Astrocyte (in vitro differentiated cells and primary cell): ENCODE measurements around the gene CLEC20A. TPM values are rescaled to one million over a fixed set of nuclear protein-coding genes. Genes with fewer than 3 reads are reported as not detected.

ENCODE experiments used
- DNase-seq: peaks from one replicate; pipeline ENCODE4 v3.0.0-alpha.2; 2010; ENCODE audit warnings: low read depth
- FAIRE-seq: peaks from 2 replicates; lab custom pipeline; 2011; peaks lifted over from hg19 to GRCh38; lab: Jason Lieb, UNC
- H2AFZ ChIP-seq: 2 replicates; pipeline ENCODE4 v1.6.0; 2012; ENCODE audit warnings: low read depth, low read length, inconsistent platforms
- H3K27ac ChIP-seq: 2 replicates; pipeline ENCODE4 v1.5.1; 2011; ENCODE audit warnings: low read depth, low read length, inconsistent platforms
- H3K27me3 ChIP-seq: 2 replicates; pipeline ENCODE4 v1.6.0; 2011; ENCODE audit warnings: low read length, inconsistent platforms; ENCODE audit not compliant: insufficient read depth
- H3K36me3 ChIP-seq: 2 replicates; pipeline ENCODE4 v1.5.1; 2011; ENCODE audit warnings: low read length, inconsistent platforms; ENCODE audit not compliant: insufficient read depth
- H3K4me1 ChIP-seq: 2 replicates; pipeline ENCODE4 v1.5.1; 2011; ENCODE audit warnings: low read length, inconsistent platforms; ENCODE audit not compliant: insufficient read depth
- H3K4me2 ChIP-seq: 2 replicates; pipeline ENCODE4 v1.6.0; 2012; ENCODE audit warnings: low read length, inconsistent platforms
- H3K4me3 ChIP-seq: 2 replicates; pipeline ENCODE4 v1.5.1; 2011; ENCODE audit warnings: low read depth, mild to moderate bottlenecking, low read length, inconsistent platforms; ENCODE audit not compliant: insufficient read depth
- H3K79me2 ChIP-seq: 2 replicates; pipeline ENCODE4 v1.6.0; 2012; ENCODE audit warnings: mild to moderate bottlenecking, low read length, inconsistent platforms; ENCODE audit not compliant: insufficient read depth
- H3K9ac ChIP-seq: 2 replicates; pipeline ENCODE4 v1.6.0; 2012; ENCODE audit warnings: mild to moderate bottlenecking, low read length, inconsistent platforms
- H3K9me3 ChIP-seq: 2 replicates; pipeline ENCODE4 v1.5.1; 2012; ENCODE audit warnings: low read depth, mild to moderate bottlenecking, low read length, inconsistent platforms; ENCODE audit not compliant: insufficient read depth
- H4K20me1 ChIP-seq: 2 replicates; pipeline ENCODE4 v1.6.0; 2012; ENCODE audit warnings: low read length, inconsistent platforms; ENCODE audit not compliant: insufficient read depth
- H3K27ac Mint-ChIP-seq: one replicate; pipeline ENCODE4 v1.8.0; 2021; ENCODE audit warnings: mild to moderate bottlenecking, mixed read lengths; ENCODE audit not compliant: unreplicated experiment
- H3K27me3 Mint-ChIP-seq: one replicate; pipeline ENCODE4 v1.8.0; 2021; ENCODE audit warnings: low read depth, mixed read lengths; ENCODE audit not compliant: unreplicated experiment
- H3K36me3 Mint-ChIP-seq: one replicate; pipeline ENCODE4 v1.8.0; 2021; ENCODE audit warnings: low read depth, mixed read lengths; ENCODE audit not compliant: unreplicated experiment
- H3K4me1 Mint-ChIP-seq: one replicate; pipeline ENCODE4 v1.8.0; 2021; ENCODE audit warnings: low read depth, mixed read lengths; ENCODE audit not compliant: unreplicated experiment
- H3K4me3 Mint-ChIP-seq: one replicate; pipeline ENCODE4 v1.8.0; 2021; ENCODE audit warnings: mild to moderate bottlenecking, moderate library complexity, mixed read lengths; ENCODE audit not compliant: unreplicated experiment
- H3K9me3 Mint-ChIP-seq: one replicate; pipeline ENCODE4 v1.8.0; 2021; ENCODE audit warnings: mild to moderate bottlenecking, mixed read lengths; ENCODE audit not compliant: unreplicated experiment
- CTCF ChIP-seq: IDR thresholded peaks from 2 replicates; pipeline ENCODE4 v1.5.1; 2011; ENCODE audit warnings: low read depth, mild to moderate bottlenecking, inconsistent platforms, low read length, moderate library complexity; ENCODE audit not compliant: insufficient read depth
- EZH2 ChIP-seq: IDR thresholded peaks from 2 replicates; pipeline ENCODE4 v1.6.1; 2012; ENCODE audit warnings: mild to moderate bottlenecking, low read length, inconsistent platforms; ENCODE audit not compliant: insufficient read depth
- total RNA-seq: library from RNA; stranded (reverse); gene quantifications from 2 replicates; pipeline ENCODE4 v1.2.1, GENCODE V29; 2021

The CLEC20A gene
- total RNA-seq, 1 donor from 2014 or later, result not detected

- Histone ChIP-seq H3K4me1 (no peaks in the 10 kb centered on the region), H3K79me2 (no peaks in the 10 kb centered on the region), H3K27me3 (no peaks in the 10 kb centered on the region), H3K4me2 (no peak overlapping the region), H3K9me3 (no peaks in the 10 kb centered on the region), H3K36me3 (no peaks in the 10 kb centered on the region), H2AFZ (no peak overlapping the region), H3K4me3 (no peak overlapping the region), H4K20me1 (no peaks in the 10 kb centered on the region), H3K9ac (no peak overlapping the region), H3K27ac (no peak overlapping the region)
- Mint-ChIP-seq H3K36me3 (no peaks in the 10 kb centered on the region), H3K4me1 (peaks cover 2% of the 10 kb centered on the region), H3K27ac (no peak overlapping the region), H3K4me3 (no peak overlapping the region), H3K9me3 (peaks cover 2% of the 10 kb centered on the region), H3K27me3 (peaks cover 25% of the 10 kb centered on the region)
- TF ChIP-seq CTCF (no peak), EZH2 (no peak)
- FAIRE-seq, result no peak
- no peak for DNase-seq
Measured at GRCh38 chr1:178502856-178503255, 6.1 kb upstream of the CLEC20A start.

- Mint-ChIP-seq H3K9me3 (no peaks in the 10 kb centered on the region), H3K36me3 (no peaks in the 10 kb centered on the region), H3K27me3 (peaks cover 25% of the 10 kb centered on the region), H3K4me3 (no peak overlapping the region), H3K27ac (no peak overlapping the region), H3K4me1 (peaks cover 2% of the 10 kb centered on the region)
- Histone ChIP-seq H3K27me3 (no peaks in the 10 kb centered on the region), H3K4me3 (no peak overlapping the region), H3K27ac (no peak overlapping the region), H3K9ac (no peak overlapping the region), H3K4me1 (no peaks in the 10 kb centered on the region), H3K79me2 (no peaks in the 10 kb centered on the region), H2AFZ (no peak overlapping the region), H3K36me3 (no peaks in the 10 kb centered on the region), H3K9me3 (no peaks in the 10 kb centered on the region), H4K20me1 (no peaks in the 10 kb centered on the region), H3K4me2 (no peak overlapping the region)
- DNase-seq (no peak), FAIRE-seq (no peak)
- no peak for TF ChIP-seq CTCF
- no peak for TF ChIP-seq EZH2
Measured at GRCh38 chr1:178502330-178502714, 5.6 kb upstream of the CLEC20A start.

- no peaks in the 10 kb centered on the region for H3K4me1 Mint-ChIP-seq
- no peak overlapping the region for H3K4me3 Mint-ChIP-seq
- Histone ChIP-seq H3K4me3 (no peak overlapping the region), H3K36me3 (no peaks in the 10 kb centered on the region), H3K27ac (no peak overlapping the region), H3K4me2 (no peak overlapping the region), H3K27me3 (no peaks in the 10 kb centered on the region), H2AFZ (no peak overlapping the region), H3K9ac (no peak overlapping the region), H4K20me1 (no peaks in the 10 kb centered on the region), H3K79me2 (no peaks in the 10 kb centered on the region), H3K4me1 (no peaks in the 10 kb centered on the region), H3K9me3 (no peaks in the 10 kb centered on the region)
- H3K27me3 Mint-ChIP-seq, result peaks cover 21% of the 10 kb centered on the region
- DNase-seq (peak; percentile 22), FAIRE-seq (no peak)
- no peaks in the 10 kb centered on the region for H3K9me3 Mint-ChIP-seq
- H3K27ac Mint-ChIP-seq, result no peak overlapping the region
- no peaks in the 10 kb centered on the region for H3K36me3 Mint-ChIP-seq
- TF ChIP-seq EZH2, result no peak
- peak; percentile 81 for TF ChIP-seq CTCF
Measured at GRCh38 chr1:178501705-178502329, 5.1 kb upstream of the CLEC20A start.
